ENCODE results near the gene CCDC171.

The CCDC171 gene

DNA sequence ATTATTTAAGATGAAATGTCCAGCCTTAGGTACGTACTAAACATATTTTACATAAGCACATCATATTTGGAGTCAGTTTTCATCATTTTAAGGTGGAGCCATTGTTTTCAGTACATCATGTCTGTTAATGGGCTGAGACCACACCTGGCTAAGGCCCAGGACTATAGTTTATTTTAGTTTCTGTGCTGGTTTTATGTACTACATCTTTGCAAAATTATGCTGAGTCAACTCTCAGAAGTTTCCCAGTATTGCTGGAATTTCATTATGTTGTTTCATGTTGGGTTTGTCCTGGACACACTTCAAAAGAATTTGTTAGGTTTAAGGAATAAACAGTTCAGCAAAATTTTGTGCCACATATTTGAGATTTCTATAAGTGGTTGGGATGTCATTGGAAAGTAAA, 171.2 kb downstream of the CCDC171 start:
- no peaks in the 10 kb centered on the region for H3K9me3 ChIP-seq (ENCODE audit: low read length)
- no peak overlapping the region for H3K4me3 ChIP-seq (ENCODE audit: low read length)
- no peaks in the 10 kb centered on the region for H3K27me3 ChIP-seq (ENCODE audit: insufficient read depth, low read length)
- no peak overlapping the region for H2AFZ ChIP-seq (ENCODE audit: low read depth, low read length)
- peaks cover 25% of the 10 kb centered on the region for H3K4me1 ChIP-seq (ENCODE audit: insufficient read depth, low read length)
- no peaks in the 10 kb centered on the region for H3K36me3 ChIP-seq (ENCODE audit: insufficient read depth, low read length)

DNA sequence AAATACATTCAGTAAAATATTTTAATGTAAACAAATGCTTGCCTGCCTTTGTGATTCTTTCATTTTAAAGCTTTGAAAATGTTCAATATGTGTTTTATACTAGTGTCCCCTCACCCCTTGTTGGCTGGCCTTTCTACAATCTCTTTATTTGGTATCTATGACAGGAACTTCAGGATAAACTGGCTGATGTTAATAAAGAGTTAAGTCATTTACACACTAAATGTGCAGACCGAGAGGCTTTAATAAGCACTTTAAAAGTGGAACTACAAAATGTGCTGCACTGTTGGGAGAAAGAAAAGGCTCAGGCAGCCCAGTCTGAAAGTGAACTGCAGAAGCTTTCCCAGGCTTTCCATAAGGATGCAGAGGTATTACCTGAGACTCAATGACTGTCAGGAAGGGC, 171.8 kb downstream of the CCDC171 start:
- H3K4me1 ChIP-seq (ENCODE audit: insufficient read depth, low read length): peaks cover 25% of the 10 kb centered on the region
- H3K9me3 ChIP-seq (ENCODE audit: low read length): no peaks in the 10 kb centered on the region
- peak overlapping the region; percentile 47 for H2AFZ ChIP-seq (ENCODE audit: low read depth, low read length)
- H3K4me3 ChIP-seq (ENCODE audit: low read length): no peak overlapping the region
- no peaks in the 10 kb centered on the region for H3K27me3 ChIP-seq (ENCODE audit: insufficient read depth, low read length)
- H3K36me3 ChIP-seq (ENCODE audit: insufficient read depth, low read length): no peaks in the 10 kb centered on the region

DNA sequence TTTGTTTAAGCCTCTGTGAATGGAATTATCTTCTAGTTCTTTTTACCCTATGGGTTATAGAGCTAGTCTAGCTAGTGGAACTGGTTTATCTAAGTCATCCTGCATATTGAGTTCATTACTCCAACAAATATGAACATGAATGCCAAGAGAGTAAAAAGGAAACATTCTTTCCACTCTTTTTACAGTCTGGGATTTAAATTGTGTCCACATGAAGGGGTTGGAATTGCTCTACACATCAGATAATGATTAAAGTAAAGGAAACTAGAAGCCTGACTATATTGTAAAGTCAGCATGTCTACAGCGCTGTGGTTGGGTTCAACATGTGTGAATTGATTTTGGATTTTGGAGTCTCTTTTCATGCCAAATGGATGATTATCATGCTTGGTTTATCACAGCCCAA, 173.1 kb downstream of the CCDC171 start:
- Histone ChIP-seq H3K4me1 (ENCODE audit: insufficient read depth, low read length) (peaks cover 25% of the 10 kb centered on the region), H3K36me3 (ENCODE audit: insufficient read depth, low read length) (no peaks in the 10 kb centered on the region)

DNA sequence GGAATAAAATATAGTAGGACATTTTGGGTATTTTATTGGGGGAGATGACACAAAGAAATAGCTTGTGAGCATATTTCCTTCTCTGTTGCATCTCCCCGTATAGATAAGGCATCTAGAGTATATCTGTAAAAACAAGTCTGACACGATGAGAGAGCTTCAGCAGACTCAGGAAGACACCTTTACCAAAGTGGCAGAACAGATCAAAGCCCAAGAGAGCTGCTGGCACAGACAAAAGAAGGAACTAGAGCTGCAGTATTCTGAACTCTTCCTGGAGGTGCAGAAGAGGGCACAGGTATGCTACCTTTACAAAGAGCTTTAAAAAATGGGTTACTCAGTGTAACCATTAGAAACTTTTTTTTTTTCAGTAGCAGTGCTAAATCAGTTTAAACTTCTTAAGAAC, 176.7 kb downstream of the CCDC171 start:
- H3K4me1 ChIP-seq (ENCODE audit: insufficient read depth, low read length): peaks cover 3% of the 10 kb centered on the region
- H3K9me3 ChIP-seq (ENCODE audit: low read length): no peaks in the 10 kb centered on the region
- no peaks in the 10 kb centered on the region for H3K27me3 ChIP-seq (ENCODE audit: insufficient read depth, low read length)
- no peak overlapping the region for H2AFZ ChIP-seq (ENCODE audit: low read depth, low read length)
- H3K4me3 ChIP-seq (ENCODE audit: low read length): no peak overlapping the region
- no peaks in the 10 kb centered on the region for H3K36me3 ChIP-seq (ENCODE audit: insufficient read depth, low read length)

More for the DNA sequence above, 173.1 kb downstream of the CCDC171 start:
- Histone ChIP-seq H3K27me3 (ENCODE audit: insufficient read depth, low read length) (no peaks in the 10 kb centered on the region), H3K9me3 (ENCODE audit: low read length) (no peaks in the 10 kb centered on the region), H2AFZ (ENCODE audit: low read depth, low read length) (no peak overlapping the region), H3K4me3 (ENCODE audit: low read length) (no peak overlapping the region)

DNA sequence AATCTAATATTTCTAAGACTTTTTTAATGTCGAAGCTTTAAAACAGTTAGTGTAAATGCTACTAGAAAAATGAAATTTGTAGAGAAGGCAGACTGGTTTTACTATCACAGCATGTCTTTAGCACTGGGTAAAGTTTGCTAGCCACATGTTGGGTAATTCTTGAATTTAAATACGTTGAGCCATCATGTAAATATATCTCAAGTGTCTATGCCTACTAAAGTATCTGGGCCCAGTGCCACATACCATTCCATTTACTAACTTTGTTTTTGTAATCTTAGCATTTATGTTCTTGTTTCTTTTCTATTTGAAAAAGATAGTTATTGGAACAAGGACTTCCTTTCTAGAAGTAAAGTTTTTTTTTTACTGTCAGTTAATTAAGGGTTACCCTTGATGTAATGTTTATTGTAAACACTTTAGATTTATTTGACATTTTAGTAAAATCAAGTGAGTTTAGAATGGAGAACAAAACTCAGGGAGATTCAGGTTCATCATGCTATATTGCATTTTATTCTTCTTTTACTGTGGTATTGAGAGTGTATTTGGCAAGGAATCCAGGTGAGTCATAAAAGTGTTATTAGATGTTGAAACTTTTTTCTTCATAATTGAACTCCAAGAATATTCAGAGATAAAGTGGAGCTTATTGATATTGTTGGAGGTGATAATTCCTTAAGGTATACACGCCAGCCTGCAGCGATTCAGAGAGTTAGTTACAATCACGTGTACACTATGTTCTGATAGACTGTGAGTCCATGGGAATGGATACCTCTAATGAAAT, 182.4 kb downstream of the CCDC171 start:
- no peak overlapping the region for H3K4me3 ChIP-seq (ENCODE audit: low read length)
- no peaks in the 10 kb centered on the region for H3K27me3 ChIP-seq (ENCODE audit: insufficient read depth, low read length)
- H2AFZ ChIP-seq (ENCODE audit: low read depth, low read length): no peak overlapping the region
- peaks cover 5% of the 10 kb centered on the region for H3K4me1 ChIP-seq (ENCODE audit: insufficient read depth, low read length)
- H3K36me3 ChIP-seq (ENCODE audit: insufficient read depth, low read length): no peaks in the 10 kb centered on the region
- peaks cover under 1% of the 10 kb centered on the region for H3K9me3 ChIP-seq (ENCODE audit: low read length)

DNA sequence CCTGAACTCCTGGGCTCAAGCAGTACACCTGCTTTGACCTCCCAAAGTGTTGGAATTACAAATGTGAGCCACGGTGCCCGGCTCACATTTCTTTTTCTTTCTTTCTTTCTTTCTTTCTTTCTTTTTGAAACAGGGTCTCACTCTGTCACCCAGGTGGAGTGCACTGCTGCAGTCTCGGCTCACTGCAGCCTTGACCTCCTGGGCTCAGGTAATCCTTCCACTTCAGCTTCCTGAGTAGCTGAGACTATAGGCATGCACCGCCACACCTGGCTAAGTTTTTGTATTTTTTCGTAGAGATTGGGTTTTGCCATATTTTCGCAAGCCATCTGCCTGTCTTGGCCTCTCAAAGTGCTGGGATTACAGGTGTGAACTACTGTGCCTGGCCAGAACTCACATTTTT, 183.7 kb downstream of the CCDC171 start:
- H3K27me3 ChIP-seq (ENCODE audit: insufficient read depth, low read length): no peaks in the 10 kb centered on the region
- H3K4me3 ChIP-seq (ENCODE audit: low read length): no peak overlapping the region

DNA sequence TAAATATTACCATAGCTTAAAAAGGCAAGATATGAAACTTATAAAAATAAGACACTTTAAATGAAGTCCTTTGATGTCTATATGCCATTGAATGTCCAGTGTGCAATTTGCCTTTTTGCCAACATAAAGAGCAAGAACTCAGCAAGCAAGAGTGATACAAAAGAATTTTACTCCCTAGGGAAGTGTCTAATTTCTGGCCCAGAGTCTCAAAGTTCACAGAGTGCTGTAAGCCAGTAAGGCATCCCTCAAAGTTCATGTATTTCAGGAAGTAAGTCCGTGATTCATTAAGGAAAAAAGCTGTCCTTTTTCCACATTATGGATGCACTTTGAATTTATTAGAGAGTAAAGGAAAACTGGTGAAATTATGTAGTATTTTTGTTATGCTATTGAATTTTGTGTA, 185.2 kb downstream of the CCDC171 start:
- H3K36me3 ChIP-seq (ENCODE audit: insufficient read depth, low read length): no peaks in the 10 kb centered on the region
- H3K27me3 ChIP-seq (ENCODE audit: insufficient read depth, low read length): no peaks in the 10 kb centered on the region
- no peak overlapping the region for H3K4me3 ChIP-seq (ENCODE audit: low read length)
- H3K4me1 ChIP-seq (ENCODE audit: insufficient read depth, low read length): peaks cover 5% of the 10 kb centered on the region
- peaks cover 2% of the 10 kb centered on the region for H3K9me3 ChIP-seq (ENCODE audit: low read length)
- H2AFZ ChIP-seq (ENCODE audit: low read depth, low read length): no peak overlapping the region

More for the DNA sequence above, 183.7 kb downstream of the CCDC171 start:
- Histone ChIP-seq H3K4me1 (ENCODE audit: insufficient read depth, low read length) (peaks cover 5% of the 10 kb centered on the region), H3K36me3 (ENCODE audit: insufficient read depth, low read length) (no peaks in the 10 kb centered on the region), H2AFZ (ENCODE audit: low read depth, low read length) (no peak overlapping the region), H3K9me3 (ENCODE audit: low read length) (peaks cover 2% of the 10 kb centered on the region)

DNA sequence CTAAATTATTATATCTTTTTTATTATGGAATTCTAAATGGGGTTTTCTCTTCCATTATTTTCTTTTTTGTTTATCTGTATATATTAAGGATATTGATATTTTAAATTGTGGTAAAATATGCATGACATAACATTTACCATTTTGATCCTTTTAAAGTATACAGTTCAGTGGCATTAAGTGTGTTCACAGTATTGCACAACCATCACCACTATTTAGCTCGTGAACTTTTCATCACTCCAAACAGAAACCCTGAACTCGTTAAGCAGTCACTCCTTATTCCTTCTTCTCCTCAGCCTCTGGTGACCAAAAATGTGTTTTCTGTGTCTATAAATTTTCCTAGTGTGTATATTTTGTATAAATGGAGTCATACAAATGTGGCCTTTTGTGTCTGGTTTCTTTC, 188.2 kb downstream of the CCDC171 start:
- no peak overlapping the region for H2AFZ ChIP-seq (ENCODE audit: low read depth, low read length)
- H3K4me1 ChIP-seq (ENCODE audit: insufficient read depth, low read length): peaks cover 5% of the 10 kb centered on the region
- no peaks in the 10 kb centered on the region for H3K27me3 ChIP-seq (ENCODE audit: insufficient read depth, low read length)
- peaks cover 2% of the 10 kb centered on the region for H3K9me3 ChIP-seq (ENCODE audit: low read length)
- no peak overlapping the region for H3K4me3 ChIP-seq (ENCODE audit: low read length)
- no peaks in the 10 kb centered on the region for H3K36me3 ChIP-seq (ENCODE audit: insufficient read depth, low read length)

DNA sequence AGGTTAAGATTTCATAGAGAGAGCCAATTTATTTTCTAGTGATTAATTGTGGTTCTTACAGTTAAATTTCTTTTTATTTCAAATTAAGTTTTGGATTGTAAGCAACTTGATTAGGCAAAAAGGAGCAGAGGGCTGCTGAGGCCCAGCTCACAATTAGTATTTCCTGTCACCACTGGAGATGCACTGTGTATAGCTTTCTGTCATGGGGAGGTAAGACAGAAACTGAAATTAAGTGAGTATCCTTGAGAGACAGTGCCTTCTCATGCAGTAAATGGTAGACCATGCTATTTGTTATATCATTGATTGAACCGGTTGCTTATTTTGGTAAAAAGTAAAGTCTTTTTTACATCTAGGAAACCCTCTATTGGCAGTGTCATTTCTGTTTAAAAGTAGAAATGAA, 190.7 kb downstream of the CCDC171 start:
- Histone ChIP-seq H3K27me3 (ENCODE audit: insufficient read depth, low read length) (no peaks in the 10 kb centered on the region), H3K36me3 (ENCODE audit: insufficient read depth, low read length) (no peaks in the 10 kb centered on the region), H3K4me1 (ENCODE audit: insufficient read depth, low read length) (no peaks in the 10 kb centered on the region), H3K9me3 (ENCODE audit: low read length) (peaks cover 2% of the 10 kb centered on the region), H3K4me3 (ENCODE audit: low read length) (no peak overlapping the region), H2AFZ (ENCODE audit: low read depth, low read length) (no peak overlapping the region)

DNA sequence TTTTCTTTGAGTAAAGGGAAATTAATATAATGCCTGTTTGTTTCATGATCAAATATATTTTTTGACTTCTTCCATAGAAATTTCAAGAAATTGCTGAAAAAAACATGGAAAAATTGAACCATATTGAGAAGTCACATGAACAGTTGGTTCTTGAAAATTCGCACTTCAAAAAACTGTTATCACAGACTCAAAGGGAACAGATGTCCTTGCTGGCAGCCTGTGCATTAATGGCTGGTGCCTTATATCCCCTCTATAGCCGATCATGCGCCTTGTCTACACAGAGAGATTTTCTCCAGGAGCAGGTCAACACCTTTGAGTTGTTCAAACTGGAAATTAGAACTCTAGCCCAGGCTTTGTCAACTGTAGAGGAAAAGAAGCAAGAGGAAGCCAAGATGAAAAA, 191.4 kb downstream of the CCDC171 start:
- Histone ChIP-seq H3K36me3 (ENCODE audit: insufficient read depth, low read length) (no peaks in the 10 kb centered on the region), H3K27me3 (ENCODE audit: insufficient read depth, low read length) (no peaks in the 10 kb centered on the region), H2AFZ (ENCODE audit: low read depth, low read length) (no peak overlapping the region), H3K9me3 (ENCODE audit: low read length) (peaks cover 2% of the 10 kb centered on the region), H3K4me3 (ENCODE audit: low read length) (no peak overlapping the region), H3K4me1 (ENCODE audit: insufficient read depth, low read length) (no peaks in the 10 kb centered on the region)

DNA sequence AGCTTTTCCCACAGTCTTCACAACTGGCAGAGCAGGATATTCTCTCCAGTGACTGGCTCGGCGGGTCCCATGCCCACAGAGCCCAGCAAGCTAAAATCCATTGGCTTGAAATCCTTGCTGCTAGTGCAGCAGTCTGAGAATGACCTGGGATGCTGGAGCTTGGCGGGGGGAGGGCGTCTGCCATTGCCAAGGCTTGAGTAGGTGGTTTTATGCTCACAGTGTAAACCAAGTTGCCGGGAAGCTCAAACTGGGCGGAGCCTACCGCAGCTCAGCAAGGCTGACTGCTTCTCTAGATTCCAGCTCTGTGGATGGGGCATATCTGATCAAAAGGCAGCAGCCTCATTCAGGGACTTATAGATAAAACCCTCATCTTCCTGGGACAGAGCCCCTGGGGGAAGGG, 194.1 kb downstream of the CCDC171 start:
- H3K36me3 ChIP-seq (ENCODE audit: insufficient read depth, low read length): no peaks in the 10 kb centered on the region
- H3K4me3 ChIP-seq (ENCODE audit: low read length): no peak overlapping the region
- no peaks in the 10 kb centered on the region for H3K27me3 ChIP-seq (ENCODE audit: insufficient read depth, low read length)
- no peak overlapping the region for H2AFZ ChIP-seq (ENCODE audit: low read depth, low read length)
- H3K4me1 ChIP-seq (ENCODE audit: insufficient read depth, low read length): no peaks in the 10 kb centered on the region
- no peaks in the 10 kb centered on the region for H3K9me3 ChIP-seq (ENCODE audit: low read length)

DNA sequence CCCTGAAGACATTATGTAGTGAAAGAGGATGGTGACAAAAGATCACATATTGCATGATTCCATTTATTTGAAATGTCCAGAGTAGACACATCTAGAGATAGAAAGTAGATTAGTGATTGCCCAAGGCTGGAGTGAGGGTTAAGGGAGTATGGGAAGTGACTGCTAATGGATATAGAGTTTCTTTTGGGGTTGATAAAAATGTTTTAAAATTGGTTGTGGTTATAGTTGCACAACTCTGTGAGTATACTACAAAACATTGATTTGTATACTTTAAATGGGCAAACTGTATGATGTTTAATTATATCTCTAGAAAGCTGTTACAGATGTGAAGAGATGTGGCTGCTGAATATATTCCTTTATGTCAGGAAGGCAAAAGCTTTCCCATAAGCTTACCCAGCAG, 202.8 kb downstream of the CCDC171 start:
- Histone ChIP-seq H3K4me3 (ENCODE audit: low read length) (no peak overlapping the region), H3K27me3 (ENCODE audit: insufficient read depth, low read length) (no peaks in the 10 kb centered on the region), H2AFZ (ENCODE audit: low read depth, low read length) (no peak overlapping the region), H3K36me3 (ENCODE audit: insufficient read depth, low read length) (no peaks in the 10 kb centered on the region), H3K9me3 (ENCODE audit: low read length) (no peaks in the 10 kb centered on the region), H3K4me1 (ENCODE audit: insufficient read depth, low read length) (no peaks in the 10 kb centered on the region)

DNA sequence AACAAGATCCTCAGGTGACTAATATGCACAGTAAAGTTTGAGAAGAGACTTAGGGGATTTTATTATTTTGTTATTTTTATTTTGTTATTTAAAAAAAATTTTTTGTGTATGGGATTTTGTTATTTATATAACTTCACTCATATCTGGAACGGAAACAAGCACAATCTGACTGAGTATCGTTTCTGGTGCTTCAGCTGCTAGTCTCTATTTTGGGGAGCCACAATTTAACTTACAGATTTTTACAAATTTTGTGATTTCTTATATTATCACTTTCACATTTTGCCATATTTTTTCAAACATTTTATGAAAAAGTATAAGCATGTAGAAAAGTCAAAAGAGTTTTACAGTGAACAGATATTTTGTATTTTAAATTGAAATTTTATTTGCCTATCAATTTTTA, 208.7 kb downstream of the CCDC171 start:
- no peaks in the 10 kb centered on the region for H3K9me3 ChIP-seq (ENCODE audit: low read length)
- no peak overlapping the region for H2AFZ ChIP-seq (ENCODE audit: low read depth, low read length)
- no peaks in the 10 kb centered on the region for H3K27me3 ChIP-seq (ENCODE audit: insufficient read depth, low read length)
- H3K36me3 ChIP-seq (ENCODE audit: insufficient read depth, low read length): no peaks in the 10 kb centered on the region
- no peak overlapping the region for H3K4me3 ChIP-seq (ENCODE audit: low read length)
- no peaks in the 10 kb centered on the region for H3K4me1 ChIP-seq (ENCODE audit: insufficient read depth, low read length)

DNA sequence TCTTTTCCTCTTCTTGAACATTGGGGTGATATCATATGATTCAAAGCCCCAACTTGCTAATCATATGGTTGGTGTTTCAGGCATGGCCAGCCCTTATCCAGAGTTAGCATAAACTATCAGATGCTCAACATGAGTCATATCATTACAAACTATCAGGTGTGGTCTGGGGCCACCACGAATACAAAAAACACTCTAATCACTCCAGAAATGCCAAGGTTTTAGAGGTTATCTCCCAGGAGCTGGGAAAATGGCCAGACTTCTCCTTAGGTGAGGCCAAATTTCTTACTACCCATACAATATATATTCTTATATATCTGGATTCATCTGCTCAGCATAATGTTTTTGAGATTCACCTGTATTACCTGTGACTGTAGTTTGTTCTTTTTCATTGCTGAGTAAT, 210.5 kb downstream of the CCDC171 start:
- Histone ChIP-seq H3K4me1 (ENCODE audit: insufficient read depth, low read length) (no peaks in the 10 kb centered on the region), H3K36me3 (ENCODE audit: insufficient read depth, low read length) (no peaks in the 10 kb centered on the region), H3K27me3 (ENCODE audit: insufficient read depth, low read length) (no peaks in the 10 kb centered on the region)

More for the DNA sequence above, 210.5 kb downstream of the CCDC171 start:
- no peak overlapping the region for H3K4me3 ChIP-seq (ENCODE audit: low read length)
- H2AFZ ChIP-seq (ENCODE audit: low read depth, low read length): no peak overlapping the region
- H3K9me3 ChIP-seq (ENCODE audit: low read length): no peaks in the 10 kb centered on the region
